Mononuclear cell (primary cell): ENCODE data around the gene GLP2R. TPM values are rescaled to one million over a fixed set of nuclear protein-coding genes. Genes with fewer than 3 reads are reported as not detected.
"Not testable (repeated sequence)": the region's sequence is repeated elsewhere in the genome, so short reads cannot be mapped to it uniquely, and the experiment has no call there.

Experiments
- H3K27me3 ChIP-seq: 2 replicates; pipeline ENCODE4 v1.6.0; 2011; ENCODE audit warnings: low read length, control low read depth; ENCODE audit not compliant: insufficient read depth
- H3K4me1 ChIP-seq: 2 replicates; pipeline ENCODE4 v1.5.1; 2011; ENCODE audit warnings: mild to moderate bottlenecking, low read length, control low read depth; ENCODE audit not compliant: insufficient read depth
- H3K4me3 ChIP-seq: 2 replicates; pipeline ENCODE4 v1.5.1; 2011; ENCODE audit warnings: mild to moderate bottlenecking, low read length, moderate library complexity
- H3K9me3 ChIP-seq: 2 replicates; pipeline ENCODE4 v1.5.1; 2011; ENCODE audit warnings: low read depth, mild to moderate bottlenecking, control low read depth, low read length
- total RNA-seq: library from RNA; depleted of rRNA; stranded (reverse); fragments of >200 nt; gene quantifications from one replicate; pipeline ENCODE4 v1.2.3, GENCODE V29; 2012

GLP2R gene
- not detected for total RNA-seq

- Histone ChIP-seq H3K9me3 (no peaks in the 10 kb centered on the region), H3K4me1 (no peaks in the 10 kb centered on the region), H3K27me3 (no peaks in the 10 kb centered on the region), H3K4me3 (no peak within 1 kb of the TSS)
Observed at GRCh38 chr17:9825641-9826150, at the start of gene GLP2R. GLP2R (plus strand) TSS chr17:9825924; CDS start chr17:9826064, 140 bp downstream.

- no peaks in the 10 kb centered on the region for H3K27me3 ChIP-seq
- no peak overlapping the region for H3K4me3 ChIP-seq
- no peaks in the 10 kb centered on the region for H3K9me3 ChIP-seq
- no peaks in the 10 kb centered on the region for H3K4me1 ChIP-seq
Observed at GRCh38 chr17:9776911-9777310, 48.8 kb upstream of the GLP2R start.

GRCh38 chr17:9780552-9780951 lies 45.2 kb upstream of the GLP2R start:
- H3K4me1 ChIP-seq: no peaks in the 10 kb centered on the region
- H3K4me3 ChIP-seq: no peak overlapping the region
- no peaks in the 10 kb centered on the region for H3K27me3 ChIP-seq
- no peaks in the 10 kb centered on the region for H3K9me3 ChIP-seq

GRCh38 chr17:9783050-9783449 lies 42.7 kb upstream of the GLP2R start:
- Histone ChIP-seq H3K4me3 (no peak overlapping the region), H3K27me3 (no peaks in the 10 kb centered on the region), H3K9me3 (no peaks in the 10 kb centered on the region), H3K4me1 (no peaks in the 10 kb centered on the region)

GRCh38 chr17:9783465-9783864 lies 42.3 kb upstream of the GLP2R start:
- not testable (repeated sequence) for H3K4me3 ChIP-seq, H3K27me3 ChIP-seq, H3K9me3 ChIP-seq, H3K4me1 ChIP-seq

GRCh38 chr17:9784544-9784943 lies 41.2 kb upstream of the GLP2R start:
- H3K9me3 ChIP-seq: no peaks in the 10 kb centered on the region
- no peaks in the 10 kb centered on the region for H3K4me1 ChIP-seq
- no peaks in the 10 kb centered on the region for H3K27me3 ChIP-seq
- no peak overlapping the region for H3K4me3 ChIP-seq

- H3K4me1 ChIP-seq: no peaks in the 10 kb centered on the region
Observed at GRCh38 chr17:9788601-9789000, 37.1 kb upstream of the GLP2R start.

GRCh38 chr17:9790316-9790715 lies 35.4 kb upstream of the GLP2R start:
- Histone ChIP-seq H3K4me3 (no peak overlapping the region), H3K4me1 (no peaks in the 10 kb centered on the region), H3K27me3 (no peaks in the 10 kb centered on the region), H3K9me3 (no peaks in the 10 kb centered on the region)

More at GRCh38 chr17:9788601-9789000, 37.1 kb upstream of the GLP2R start:
- Histone ChIP-seq H3K27me3 (no peaks in the 10 kb centered on the region), H3K9me3 (no peaks in the 10 kb centered on the region), H3K4me3 (no peak overlapping the region)

- no peaks in the 10 kb centered on the region for H3K9me3 ChIP-seq
- no peaks in the 10 kb centered on the region for H3K4me1 ChIP-seq
- H3K27me3 ChIP-seq: no peaks in the 10 kb centered on the region
- H3K4me3 ChIP-seq: no peak within 1 kb of the TSS
Observed at GRCh38 chr17:9790889-9791876, 34.5 kb upstream of the GLP2R start, which contains the start of gene DHRS7C. DHRS7C (minus strand) TSS chr17:9791592; CDS start chr17:9791284, 308 bp downstream.

GRCh38 chr17:9792181-9792840 lies 33.4 kb upstream of the GLP2R start:
- no peaks in the 10 kb centered on the region for H3K4me1 ChIP-seq
- no peaks in the 10 kb centered on the region for H3K27me3 ChIP-seq
- no peaks in the 10 kb centered on the region for H3K9me3 ChIP-seq
- no peak overlapping the region for H3K4me3 ChIP-seq

GRCh38 chr17:9798008-9798407 lies 27.7 kb upstream of the GLP2R start:
- H3K9me3 ChIP-seq: no peaks in the 10 kb centered on the region
- no peaks in the 10 kb centered on the region for H3K4me1 ChIP-seq
- no peak overlapping the region for H3K4me3 ChIP-seq

GRCh38 chr17:9798724-9799123 lies 27.0 kb upstream of the GLP2R start:
- Histone ChIP-seq H3K9me3 (no peaks in the 10 kb centered on the region), H3K27me3 (no peaks in the 10 kb centered on the region), H3K4me3 (no peak overlapping the region), H3K4me1 (no peaks in the 10 kb centered on the region)

More at GRCh38 chr17:9798008-9798407, 27.7 kb upstream of the GLP2R start:
- no peaks in the 10 kb centered on the region for H3K27me3 ChIP-seq

GRCh38 chr17:9801505-9801904 lies 24.2 kb upstream of the GLP2R start:
- Histone ChIP-seq H3K27me3 (no peaks in the 10 kb centered on the region), H3K4me1 (no peaks in the 10 kb centered on the region), H3K4me3 (no peak overlapping the region), H3K9me3 (no peaks in the 10 kb centered on the region)

- no peaks in the 10 kb centered on the region for H3K9me3 ChIP-seq
- H3K4me1 ChIP-seq: no peaks in the 10 kb centered on the region
- no peak overlapping the region for H3K4me3 ChIP-seq
- H3K27me3 ChIP-seq: no peaks in the 10 kb centered on the region
Observed at GRCh38 chr17:9802294-9802693, 23.4 kb upstream of the GLP2R start.

GRCh38 chr17:9802697-9803096 lies 23.0 kb upstream of the GLP2R start:
- no peaks in the 10 kb centered on the region for H3K27me3 ChIP-seq
- H3K4me3 ChIP-seq: no peak overlapping the region
- no peaks in the 10 kb centered on the region for H3K4me1 ChIP-seq
- no peaks in the 10 kb centered on the region for H3K9me3 ChIP-seq
